ENCODE results near the gene KLHL26. TPM values are rescaled to one million over a fixed set of nuclear protein-coding genes. Genes with fewer than 3 reads are reported as not detected.

Gene KLHL26
- total RNA-seq, 4 donors from 2014 or later: 3.8 to 22.2 (median 6.9) TPM

DNA sequence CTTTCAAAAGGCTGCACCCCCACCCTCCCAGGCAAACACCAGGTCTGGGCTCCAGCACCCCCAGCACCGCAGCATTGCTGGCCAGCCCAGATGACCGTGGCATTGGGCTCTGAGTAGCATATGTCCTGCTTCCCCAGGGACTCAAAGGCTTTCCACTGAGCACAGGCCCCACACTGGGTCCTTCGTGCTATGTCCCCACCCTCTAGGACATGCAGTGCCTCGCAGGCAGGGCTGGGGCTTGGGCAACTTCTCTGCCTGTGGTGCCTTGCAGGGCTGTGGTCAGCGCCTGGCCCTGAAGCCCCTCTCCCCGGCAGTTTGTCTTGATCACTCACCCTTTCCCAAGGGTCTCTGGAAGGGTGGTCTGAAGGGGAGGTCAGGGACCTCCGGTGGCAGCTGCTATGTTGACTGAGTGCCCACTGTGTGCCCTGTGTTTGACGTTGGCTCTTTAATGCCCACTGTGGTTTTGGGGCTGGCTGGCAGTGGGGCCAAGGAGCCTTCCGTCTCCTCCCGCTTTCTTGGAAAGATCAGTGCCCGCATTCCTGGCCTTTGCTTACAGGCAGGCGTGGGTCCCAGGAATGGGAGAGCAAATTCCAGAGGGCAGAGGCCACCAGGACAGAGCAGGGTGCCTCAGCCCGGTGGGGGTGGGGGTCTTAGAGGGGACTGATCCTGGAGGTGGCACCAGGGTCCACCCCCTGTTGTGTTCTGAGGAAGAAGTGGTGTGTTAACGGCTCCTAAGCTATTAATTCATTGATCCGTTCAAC lies 26.3 kb downstream of the KLHL26 start:
- Histone ChIP-seq H3K36me3 (no peaks in the 10 kb centered on the region), H3K4me1 (peaks cover 0 to 25% of the 10 kb centered on the region in 2 donors), H3K27me3 (no peaks in the 10 kb centered on the region), H3K9me3 (no peaks in the 10 kb centered on the region), H3K4me3 (no peak overlapping the region), H3K27ac (no peak overlapping the region)
- no peak for TF ChIP-seq POLR2A (IDR thresholded peaks at IDR 0.05)
- TF ChIP-seq, protein P1, sequence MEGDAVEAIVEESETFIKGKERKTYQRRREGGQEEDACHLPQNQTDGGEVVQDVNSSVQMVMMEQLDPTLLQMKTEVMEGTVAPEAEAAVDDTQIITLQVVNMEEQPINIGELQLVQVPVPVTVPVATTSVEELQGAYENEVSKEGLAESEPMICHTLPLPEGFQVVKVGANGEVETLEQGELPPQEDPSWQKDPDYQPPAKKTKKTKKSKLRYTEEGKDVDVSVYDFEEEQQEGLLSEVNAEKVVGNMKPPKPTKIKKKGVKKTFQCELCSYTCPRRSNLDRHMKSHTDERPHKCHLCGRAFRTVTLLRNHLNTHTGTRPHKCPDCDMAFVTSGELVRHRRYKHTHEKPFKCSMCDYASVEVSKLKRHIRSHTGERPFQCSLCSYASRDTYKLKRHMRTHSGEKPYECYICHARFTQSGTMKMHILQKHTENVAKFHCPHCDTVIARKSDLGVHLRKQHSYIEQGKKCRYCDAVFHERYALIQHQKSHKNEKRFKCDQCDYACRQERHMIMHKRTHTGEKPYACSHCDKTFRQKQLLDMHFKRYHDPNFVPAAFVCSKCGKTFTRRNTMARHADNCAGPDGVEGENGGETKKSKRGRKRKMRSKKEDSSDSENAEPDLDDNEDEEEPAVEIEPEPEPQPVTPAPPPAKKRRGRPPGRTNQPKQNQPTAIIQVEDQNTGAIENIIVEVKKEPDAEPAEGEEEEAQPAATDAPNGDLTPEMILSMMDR (IDR thresholded peaks at IDR 0.05): no peak
- DNase-seq: no peak
- intact Hi-C loops (cut with DNase I; ENCODE audit: low total_unique reads): no loop called here

DNA sequence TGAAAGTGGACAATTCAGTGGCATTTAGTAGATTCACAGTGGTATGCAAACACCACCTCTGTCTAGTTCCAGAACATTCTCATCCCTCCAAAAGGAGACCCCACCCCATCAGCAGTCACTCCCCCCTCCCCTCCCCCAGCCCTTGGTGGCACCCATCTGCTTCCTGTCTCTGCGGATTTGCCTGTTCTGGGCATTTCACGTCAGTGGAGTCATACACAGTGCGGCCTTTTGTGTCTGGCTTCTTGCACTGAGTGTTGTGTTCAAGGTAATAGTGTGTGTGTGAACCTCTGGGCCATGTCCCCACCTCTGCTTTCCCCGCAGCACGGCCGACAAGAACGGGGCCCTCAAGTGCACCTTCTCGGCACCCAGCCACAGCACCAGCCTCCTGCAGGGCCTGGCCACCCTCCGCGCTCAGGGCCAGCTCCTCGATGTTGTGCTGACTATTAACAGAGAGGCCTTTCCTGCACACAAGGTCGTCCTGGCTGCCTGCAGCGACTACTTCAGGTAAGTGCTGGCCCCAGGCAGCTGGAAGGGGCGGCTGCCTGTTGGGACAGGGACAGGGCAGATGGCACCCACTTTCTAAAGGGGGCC lies 27.2 kb downstream of the KLHL26 start:
- no peak for DNase-seq
- TF ChIP-seq, protein P1 (IDR thresholded peaks at IDR 0.05): no peak
- no peak for TF ChIP-seq POLR2A (IDR thresholded peaks at IDR 0.05)
- intact Hi-C loops (cut with DNase I; ENCODE audit: low total_unique reads): no loop called here
- Histone ChIP-seq H3K4me1 (peaks cover 0 to 18% of the 10 kb centered on the region in 2 donors), H3K27me3 (no peaks in the 10 kb centered on the region), H3K4me3 (no peak overlapping the region), H3K27ac (no peak overlapping the region), H3K9me3 (no peaks in the 10 kb centered on the region), H3K36me3 (no peaks in the 10 kb centered on the region)

DNA sequence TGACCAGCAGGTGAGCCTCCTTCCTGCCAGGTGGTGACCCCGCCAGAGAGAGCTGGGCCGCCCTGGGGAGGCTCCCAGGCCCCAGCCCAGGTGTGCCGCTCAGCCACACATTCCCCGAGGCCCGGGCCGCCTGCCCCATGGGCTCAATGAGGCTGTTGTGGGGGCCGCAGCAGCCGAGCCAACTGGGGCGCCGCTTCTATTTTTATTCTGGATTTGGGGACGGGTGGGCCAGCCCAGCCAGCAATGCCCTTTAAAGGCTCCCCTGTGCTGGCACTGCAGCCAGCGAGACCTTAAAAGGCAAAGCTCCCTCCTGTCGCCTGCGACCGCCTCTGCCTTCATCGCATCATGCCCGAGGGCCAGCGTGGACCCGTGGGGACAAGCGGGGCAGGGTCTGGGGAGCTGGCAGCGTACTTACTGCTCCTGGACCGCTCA lies 29.0 kb downstream of the KLHL26 start:
- no peak overlapping the region for H3K27ac ChIP-seq

DNA sequence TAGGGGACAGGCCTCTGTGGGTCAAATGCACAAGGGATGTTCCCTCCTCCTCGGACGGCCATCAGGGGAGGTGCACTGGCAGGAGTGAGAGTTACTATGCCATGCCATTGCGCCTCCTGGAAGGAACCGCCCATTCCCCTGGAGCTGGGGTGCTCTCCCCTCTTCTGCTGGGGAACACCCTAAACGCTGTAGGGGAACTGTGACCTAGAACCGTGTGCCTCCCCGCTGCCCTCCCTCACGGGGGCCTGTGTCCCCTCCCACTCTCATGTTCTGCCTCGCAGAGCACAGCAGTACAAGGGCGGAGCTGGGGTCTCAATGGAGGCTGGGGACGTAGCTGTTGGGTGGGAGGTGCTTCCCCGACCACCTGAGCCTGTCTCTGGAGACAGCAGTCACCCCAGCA lies 29.5 kb downstream of the KLHL26 start:
- H3K4me1 ChIP-seq: peaks cover 0 to 5% of the 10 kb centered on the region in 2 donors

More for the DNA sequence above, 29.0 kb downstream of the KLHL26 start:
- intact Hi-C loops (cut with DNase I; ENCODE audit: low total_unique reads): no loop called here
- no peak for DNase-seq
- H3K36me3 ChIP-seq: no peaks in the 10 kb centered on the region
- H3K4me3 ChIP-seq: no peak overlapping the region
- TF ChIP-seq, protein P1 (IDR thresholded peaks at IDR 0.05): no peak
- TF ChIP-seq POLR2A (IDR thresholded peaks at IDR 0.05): no peak
- H3K4me1 ChIP-seq: peaks cover 0 to 10% of the 10 kb centered on the region in 2 donors
- no peaks in the 10 kb centered on the region for H3K27me3 ChIP-seq
- no peaks in the 10 kb centered on the region for H3K9me3 ChIP-seq

More for the DNA sequence above, 29.5 kb downstream of the KLHL26 start:
- H3K27ac ChIP-seq: no peak overlapping the region
- intact Hi-C loops (cut with DNase I; ENCODE audit: low total_unique reads): no loop called here
- no peak for DNase-seq
- no peak for TF ChIP-seq POLR2A (IDR thresholded peaks at IDR 0.05)
- TF ChIP-seq, protein P1 (IDR thresholded peaks at IDR 0.05): no peak
- no peak overlapping the region for H3K4me3 ChIP-seq
- no peaks in the 10 kb centered on the region for H3K9me3 ChIP-seq
- H3K27me3 ChIP-seq: no peaks in the 10 kb centered on the region
- H3K36me3 ChIP-seq: no peaks in the 10 kb centered on the region

Data from uterus (tissue), 4 donors.